ENCODE measurements around the gene SPNS1. TPM values are rescaled to one million over a fixed set of nuclear protein-coding genes. Genes with fewer than 3 reads are reported as not detected.
"Not testable (repeated sequence)": the region's sequence is repeated elsewhere in the genome, so short reads cannot be mapped to it uniquely, and the experiment has no call there.

SPNS1 gene
- total RNA-seq, 2 donors from 2014 or later = 30.1 to 41.3 TPM

DNA sequence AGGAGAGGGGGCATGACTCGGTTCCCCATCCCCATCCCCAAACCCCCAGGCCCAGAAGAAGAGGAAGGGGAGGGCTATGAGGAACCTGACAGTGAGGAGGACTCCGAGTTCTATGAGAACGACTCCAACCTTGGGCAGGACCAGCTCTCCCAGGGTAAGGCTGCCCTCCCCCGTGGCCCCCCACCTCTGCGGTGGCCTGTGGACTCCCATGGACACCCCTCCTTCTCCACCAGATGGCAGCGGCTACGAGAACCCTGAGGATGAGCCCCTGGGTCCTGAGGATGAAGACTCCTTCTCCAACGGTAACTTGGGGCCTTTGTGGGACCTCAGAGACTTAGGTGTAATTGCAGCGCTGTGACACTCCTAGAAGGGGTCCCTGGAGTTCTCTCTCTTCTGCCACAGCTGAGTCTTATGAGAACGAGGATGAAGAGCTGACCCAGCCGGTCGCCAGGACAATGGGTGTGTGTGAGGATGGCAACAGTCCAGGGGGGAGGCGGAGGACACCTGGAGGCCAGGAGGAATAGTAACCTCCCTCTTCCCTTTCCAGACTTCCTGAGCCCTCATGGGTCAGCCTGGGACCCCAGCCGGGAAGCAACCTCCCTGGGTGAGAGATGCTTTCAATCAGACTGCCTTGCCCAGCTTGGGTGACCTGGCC, 37.2 kb upstream of the SPNS1 start:
- H3K9me3 Mint-ChIP-seq = no peaks in the 10 kb centered on the region
- peaks cover 16 to 26% of the 10 kb centered on the region in 2 donors for H3K4me1 Mint-ChIP-seq (ENCODE audit: low read depth in 2 of 2)
- ATAC-seq (no peak), DNase-seq (ENCODE audit: low spot score) (no peak)
- H3K27ac Mint-ChIP-seq = peak overlapping the region in 1 of 2 donors; percentile 37
- H3K36me3 Mint-ChIP-seq = no peaks in the 10 kb centered on the region
- no peak overlapping the region for H3K4me3 Mint-ChIP-seq
- peaks cover 0 to 3% of the 10 kb centered on the region in 2 donors for H3K27me3 Mint-ChIP-seq

DNA sequence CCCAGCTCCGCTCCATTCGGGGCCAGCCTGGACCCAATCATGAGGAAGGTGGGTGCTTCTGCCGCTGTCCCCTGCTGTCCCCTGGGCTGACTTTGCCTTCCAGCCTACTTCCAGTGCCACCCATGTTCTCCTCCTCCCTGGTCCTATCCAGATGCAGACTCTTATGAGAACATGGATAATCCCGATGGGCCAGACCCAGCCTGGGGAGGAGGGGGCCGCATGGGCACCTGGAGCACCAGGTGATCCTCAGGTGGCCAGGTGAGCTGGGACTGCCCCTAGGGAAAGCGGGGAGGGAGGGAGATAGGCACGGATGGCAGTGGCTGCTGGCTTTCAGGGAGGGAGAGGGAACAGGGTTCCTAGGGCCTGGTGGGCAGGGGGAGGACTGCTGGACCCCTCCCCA, 35.9 kb upstream of the SPNS1 start:
- H3K9me3 Mint-ChIP-seq = no peaks in the 10 kb centered on the region
- no peak for ATAC-seq
- DNase-seq (ENCODE audit: low spot score) = no peak

DNA sequence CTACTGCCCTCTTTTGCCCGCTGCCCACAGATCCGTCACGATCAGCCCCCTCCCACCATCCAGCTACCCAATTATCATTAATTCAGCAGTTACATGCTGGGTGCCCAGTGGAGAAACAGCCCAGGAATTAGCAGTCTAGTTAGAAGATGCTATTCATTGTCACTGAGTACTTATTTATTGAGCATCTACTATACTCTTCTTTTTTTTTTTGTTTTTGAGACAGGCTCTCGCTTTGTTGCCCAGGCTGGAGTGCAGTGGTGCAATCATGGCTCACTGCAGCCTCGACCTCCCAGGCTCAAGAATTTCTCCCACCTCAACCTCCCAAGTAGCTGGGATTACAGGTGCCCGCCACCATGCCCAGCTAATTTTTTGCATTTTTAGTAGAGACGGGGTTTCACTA, 34.8 kb upstream of the SPNS1 start:
- not testable (repeated sequence) for H3K36me3 Mint-ChIP-seq; DNase-seq (ENCODE audit: low spot score); H3K9me3 Mint-ChIP-seq; ATAC-seq; H3K4me3 Mint-ChIP-seq; H3K27me3 Mint-ChIP-seq; H3K27ac Mint-ChIP-seq
- H3K4me1 Mint-ChIP-seq (ENCODE audit: low read depth in 2 of 2) = peaks cover 15 to 24% of the 10 kb centered on the region in 2 donors

More for the DNA sequence above, 35.9 kb upstream of the SPNS1 start:
- Mint-ChIP-seq H3K27me3 (peaks cover 0 to 3% of the 10 kb centered on the region in 2 donors), H3K4me3 (no peak overlapping the region), H3K27ac (peak overlapping the region in 1 of 2 donors; percentile 37), H3K4me1 (ENCODE audit: low read depth in 2 of 2) (peaks cover 17 to 27% of the 10 kb centered on the region in 2 donors), H3K36me3 (no peaks in the 10 kb centered on the region)

DNA sequence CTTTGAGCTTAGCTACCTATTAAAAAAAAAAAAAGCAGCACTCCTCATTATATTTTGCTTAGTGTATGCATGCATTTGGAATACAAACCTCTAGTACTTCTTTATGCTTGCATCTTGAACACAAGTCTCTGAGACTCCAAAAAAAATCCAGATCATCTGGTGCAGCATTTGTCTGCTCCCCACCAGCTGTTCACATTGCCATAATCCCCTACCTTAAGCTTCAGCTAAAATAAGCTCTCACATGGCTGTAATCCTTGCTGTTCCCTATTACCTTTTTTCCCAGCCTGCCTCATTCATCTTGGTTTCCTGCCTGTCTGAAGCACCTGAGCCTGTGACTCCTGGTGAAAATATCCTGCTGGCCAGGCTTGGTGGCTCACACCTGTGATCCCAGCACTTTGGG, 31.3 kb upstream of the SPNS1 start:
- H3K9me3 Mint-ChIP-seq = no peaks in the 10 kb centered on the region
- H3K4me1 Mint-ChIP-seq (ENCODE audit: low read depth in 2 of 2) = peaks cover 14 to 17% of the 10 kb centered on the region in 2 donors
- peaks cover 0 to 3% of the 10 kb centered on the region in 2 donors for H3K27me3 Mint-ChIP-seq
- H3K27ac Mint-ChIP-seq = peak overlapping the region; percentile 28 to 75
- H3K4me3 Mint-ChIP-seq = no peak overlapping the region
- H3K36me3 Mint-ChIP-seq = no peaks in the 10 kb centered on the region
- DNase-seq (ENCODE audit: low spot score) = no peak
- ATAC-seq = no peak

DNA sequence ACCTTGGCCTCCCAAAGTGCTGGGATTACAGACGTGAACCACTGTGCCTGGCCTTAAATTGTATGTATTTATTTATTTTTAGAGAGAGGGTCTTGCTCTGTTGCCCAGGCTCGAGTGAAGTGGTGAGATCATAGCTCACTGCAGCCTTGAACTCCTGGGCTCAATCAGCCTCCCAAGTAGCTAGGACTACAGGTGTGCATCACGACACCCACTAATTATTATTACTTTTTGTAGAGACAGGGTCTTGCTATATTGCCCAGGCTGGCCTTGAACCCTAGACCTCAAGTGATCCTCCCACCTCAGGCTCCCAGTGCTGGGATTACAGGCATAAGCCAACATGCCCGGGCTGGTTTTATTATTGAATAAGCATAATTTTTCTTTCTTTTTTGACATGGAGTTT, 27.9 kb upstream of the SPNS1 start:
- Mint-ChIP-seq H3K9me3 (no peaks in the 10 kb centered on the region), H3K27ac (no peak overlapping the region), H3K36me3 (no peaks in the 10 kb centered on the region), H3K4me3 (no peak overlapping the region), H3K27me3 (no peaks in the 10 kb centered on the region), H3K4me1 (ENCODE audit: low read depth in 2 of 2) (peaks cover 17 to 23% of the 10 kb centered on the region in 2 donors)
- DNase-seq (ENCODE audit: low spot score) (no peak), ATAC-seq (no peak)

DNA sequence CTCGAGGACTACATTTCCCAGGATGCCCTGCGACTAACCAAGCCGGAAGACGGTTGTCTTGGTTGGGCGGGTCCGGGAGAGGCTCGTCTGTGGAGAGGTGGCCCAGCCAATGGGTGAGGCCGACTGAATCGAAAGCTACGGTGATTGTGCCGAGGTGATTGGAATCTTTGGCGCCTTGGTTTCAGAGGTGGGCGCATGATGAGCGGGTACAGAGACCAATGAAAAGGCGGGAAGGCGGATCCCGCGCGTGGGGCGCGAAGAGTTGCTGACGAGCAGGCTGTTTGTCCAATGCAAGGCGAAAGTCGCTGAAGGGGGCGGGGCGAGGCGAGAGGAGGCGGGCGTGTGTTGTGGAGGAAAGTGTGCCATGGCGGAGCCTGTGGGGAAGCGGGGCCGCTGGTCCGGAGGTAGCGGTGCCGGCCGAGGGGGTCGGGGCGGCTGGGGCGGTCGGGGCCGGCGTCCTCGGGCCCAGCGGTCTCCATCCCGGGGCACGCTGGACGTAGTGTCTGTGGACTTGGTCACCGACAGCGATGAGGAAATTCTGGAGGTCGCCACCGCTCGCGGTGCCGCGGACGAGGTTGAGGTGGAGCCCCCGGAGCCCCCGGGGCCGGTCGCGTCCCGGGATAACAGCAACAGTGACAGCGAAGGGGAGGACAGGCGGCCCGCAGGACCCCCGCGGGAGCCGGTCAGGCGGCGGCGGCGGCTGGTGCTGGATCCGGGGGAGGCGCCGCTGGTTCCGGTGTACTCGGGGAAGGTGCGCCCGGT, 23.7 kb upstream of the SPNS1 start, which contains the start of gene NFATC2IP:
NFATC2IP (plus strand) TSS at position 290 of the 762 bp plus-strand sequence; CDS start at position 365, 75 bp downstream.
- Mint-ChIP-seq H3K4me3 (peak within 1 kb of the TSS; percentile 88), H3K9me3 (no peaks in the 10 kb centered on the region), H3K27me3 (no peaks in the 10 kb centered on the region), H3K27ac (peak within 1 kb of the TSS; percentile 73 to 97), H3K4me1 (ENCODE audit: low read depth in 2 of 2) (peaks cover 13 to 23% of the 10 kb centered on the region in 2 donors), H3K36me3 (no peaks in the 10 kb centered on the region)
- DNase-seq (ENCODE audit: low spot score) (peak; percentile 100), ATAC-seq (peak; percentile 98)

DNA sequence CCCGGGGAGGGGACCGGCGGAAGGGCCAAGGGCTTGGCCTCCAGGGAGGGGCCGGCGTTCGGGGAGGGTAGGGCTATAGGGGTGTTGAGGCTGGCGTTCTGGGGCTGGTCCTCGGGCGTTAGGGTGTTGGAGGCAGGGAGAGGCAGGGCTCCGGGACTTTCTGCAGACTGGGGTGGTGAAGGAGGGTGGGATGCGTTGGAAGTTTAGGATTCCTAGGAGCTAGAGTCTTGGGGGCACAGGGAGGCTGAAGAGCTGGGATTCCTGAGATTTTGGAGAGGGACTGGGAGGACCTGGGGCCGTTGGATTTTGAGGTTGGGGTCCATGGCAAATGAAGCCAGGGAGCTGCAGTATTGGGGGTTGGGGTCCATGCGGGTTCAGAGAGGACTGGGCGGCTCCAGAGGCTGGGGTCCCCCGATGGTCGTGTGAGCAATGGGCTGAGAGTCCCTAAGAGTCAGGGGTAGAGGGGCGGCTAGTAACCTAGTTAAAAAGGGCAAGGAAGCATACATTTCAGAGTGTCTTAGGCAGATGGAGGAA, 23.1 kb upstream of the SPNS1 start:
- ATAC-seq (no peak), DNase-seq (ENCODE audit: low spot score) (peak; percentile 71)
- H3K27me3 Mint-ChIP-seq = no peaks in the 10 kb centered on the region
- peaks cover 3% of the 10 kb centered on the region for H3K36me3 Mint-ChIP-seq
- no peaks in the 10 kb centered on the region for H3K9me3 Mint-ChIP-seq
- H3K4me3 Mint-ChIP-seq = peak overlapping the region; percentile 88
- peak overlapping the region; percentile 73 to 97 for H3K27ac Mint-ChIP-seq
- peaks cover 10 to 23% of the 10 kb centered on the region in 2 donors for H3K4me1 Mint-ChIP-seq (ENCODE audit: low read depth in 2 of 2)

DNA sequence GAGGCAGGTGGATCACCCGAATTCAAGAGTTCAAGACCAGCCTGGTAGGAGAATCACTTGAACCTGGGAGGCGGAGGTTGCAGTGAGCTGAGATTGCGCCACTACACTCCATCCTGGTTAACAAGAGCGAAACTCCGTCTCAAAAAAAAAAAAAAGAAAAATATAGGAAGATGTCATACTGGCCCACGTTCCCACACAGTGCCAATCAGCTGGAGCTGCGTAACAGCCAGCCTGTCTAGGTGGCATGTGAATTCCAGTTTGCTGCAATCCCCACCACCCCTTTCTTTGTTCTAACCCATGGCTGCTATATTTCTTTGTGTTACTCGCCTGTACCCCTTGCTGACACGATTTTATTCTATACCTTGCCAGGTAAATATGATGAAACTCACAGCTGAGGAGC, 16.4 kb upstream of the SPNS1 start:
- H3K4me3 Mint-ChIP-seq = no peak overlapping the region
- ATAC-seq (no peak), DNase-seq (ENCODE audit: low spot score) (no peak)
- H3K36me3 Mint-ChIP-seq = peaks cover 28% of the 10 kb centered on the region
- H3K4me1 Mint-ChIP-seq (ENCODE audit: low read depth in 2 of 2) = peaks cover 0 to 8% of the 10 kb centered on the region in 2 donors
- H3K27ac Mint-ChIP-seq = no peak overlapping the region
- no peaks in the 10 kb centered on the region for H3K9me3 Mint-ChIP-seq
- H3K27me3 Mint-ChIP-seq = no peaks in the 10 kb centered on the region

DNA sequence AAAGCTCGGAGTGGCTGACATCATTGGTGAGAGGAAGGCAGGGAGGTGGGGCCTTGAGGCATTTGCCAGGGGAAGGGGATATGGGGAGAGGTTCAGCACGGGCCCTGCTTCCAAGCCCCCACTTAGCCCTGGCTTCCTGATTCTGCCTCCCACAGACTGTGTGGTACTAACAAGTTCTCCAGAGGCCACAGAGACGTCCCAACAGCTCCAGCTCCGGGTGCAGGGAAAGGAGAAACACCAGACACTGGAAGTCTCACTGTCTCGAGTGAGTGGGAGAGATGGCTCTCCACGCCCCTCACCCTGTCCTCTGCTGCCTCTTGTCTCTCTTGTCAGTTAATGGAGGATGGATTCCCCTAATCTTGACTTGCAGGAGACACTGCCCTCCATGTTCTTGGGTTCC, 15.7 kb upstream of the SPNS1 start:
- peaks cover 5 to 11% of the 10 kb centered on the region in 2 donors for H3K4me1 Mint-ChIP-seq (ENCODE audit: low read depth in 2 of 2)

DNA sequence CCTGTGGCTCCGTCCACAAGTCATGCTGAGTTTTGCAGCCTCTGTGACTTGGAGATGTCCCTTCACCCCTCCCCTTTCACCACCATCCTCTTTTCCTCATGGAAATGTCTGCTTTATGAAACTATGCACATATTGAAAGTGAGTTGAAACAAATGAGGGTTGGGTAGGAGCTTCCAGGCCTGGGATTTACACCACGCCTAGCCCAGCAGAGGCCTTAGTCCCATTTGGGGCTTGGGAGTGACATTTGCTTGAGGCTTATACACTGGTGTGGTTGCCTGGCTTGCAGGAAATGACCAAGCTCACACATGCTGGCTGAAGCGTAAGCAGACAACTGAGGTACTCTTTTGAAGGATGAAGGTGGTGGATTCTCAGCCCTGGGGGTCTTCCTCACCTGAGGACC, 10.5 kb upstream of the SPNS1 start:
- DNase-seq (ENCODE audit: low spot score) (no peak), ATAC-seq (no peak)
- Mint-ChIP-seq H3K36me3 (peaks cover 31% of the 10 kb centered on the region), H3K27me3 (no peaks in the 10 kb centered on the region), H3K4me1 (ENCODE audit: low read depth in 2 of 2) (peaks cover 5 to 9% of the 10 kb centered on the region in 2 donors), H3K9me3 (no peaks in the 10 kb centered on the region), H3K4me3 (no peak overlapping the region), H3K27ac (peak overlapping the region in 1 of 2 donors; percentile 68)

More for the DNA sequence above, 15.7 kb upstream of the SPNS1 start:
- Mint-ChIP-seq H3K27me3 (no peaks in the 10 kb centered on the region), H3K4me3 (no peak overlapping the region), H3K27ac (peak overlapping the region in 1 of 2 donors; percentile 16), H3K36me3 (peaks cover 31% of the 10 kb centered on the region), H3K9me3 (no peaks in the 10 kb centered on the region)
- no peak for DNase-seq (ENCODE audit: low spot score)
- no peak for ATAC-seq

DNA sequence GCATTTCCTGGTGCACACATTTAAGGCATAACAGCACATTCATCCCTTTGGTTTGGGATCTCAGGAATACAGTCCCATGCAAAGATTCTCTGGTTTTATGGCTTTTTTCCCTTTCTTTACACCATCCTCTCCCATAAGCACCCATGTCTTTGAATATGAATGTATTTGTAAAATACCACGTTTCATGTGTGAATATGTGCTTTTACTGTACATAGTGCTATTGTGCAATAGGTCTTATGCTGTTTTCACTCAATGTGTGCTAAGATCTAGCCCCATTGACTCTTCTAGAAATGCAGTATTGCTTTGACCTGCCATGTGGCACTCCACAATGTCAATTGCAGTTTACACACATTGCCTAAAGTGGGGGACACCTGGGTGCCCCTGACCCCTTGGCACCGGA, 10.1 kb upstream of the SPNS1 start:
- ATAC-seq = no peak
- DNase-seq (ENCODE audit: low spot score) = no peak
- H3K4me1 Mint-ChIP-seq (ENCODE audit: low read depth in 2 of 2) = peaks cover 5 to 9% of the 10 kb centered on the region in 2 donors
- peaks cover 27% of the 10 kb centered on the region for H3K36me3 Mint-ChIP-seq
- H3K4me3 Mint-ChIP-seq = no peak overlapping the region
- no peak overlapping the region for H3K27ac Mint-ChIP-seq
- no peaks in the 10 kb centered on the region for H3K27me3 Mint-ChIP-seq
- no peaks in the 10 kb centered on the region for H3K9me3 Mint-ChIP-seq

DNA sequence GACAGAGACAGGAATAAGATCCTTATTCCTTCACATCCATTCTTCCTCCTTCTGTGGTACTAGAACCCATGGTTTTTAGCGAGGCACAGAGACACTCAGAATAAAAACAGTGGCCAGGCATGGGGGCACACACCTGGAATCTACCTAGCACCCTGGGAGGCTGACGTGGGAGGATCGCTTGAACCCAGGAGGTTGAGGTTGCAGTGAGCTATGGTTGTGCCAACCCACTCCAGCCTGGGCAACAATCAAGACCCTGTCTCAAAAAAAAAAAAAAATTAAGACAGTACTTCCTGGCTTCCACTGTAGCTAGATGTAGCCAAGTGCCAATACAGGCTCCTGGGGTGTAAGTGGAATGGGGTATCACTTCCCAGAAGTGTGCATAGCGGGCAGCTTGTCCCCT, 7.4 kb upstream of the SPNS1 start:
- Mint-ChIP-seq H3K36me3 (peaks cover 16% of the 10 kb centered on the region), H3K9me3 (no peaks in the 10 kb centered on the region), H3K27ac (no peak overlapping the region), H3K4me3 (no peak overlapping the region), H3K4me1 (ENCODE audit: low read depth in 2 of 2) (peaks cover 5 to 6% of the 10 kb centered on the region in 2 donors), H3K27me3 (no peaks in the 10 kb centered on the region)
- ATAC-seq (no peak), DNase-seq (ENCODE audit: low spot score) (no peak)

DNA sequence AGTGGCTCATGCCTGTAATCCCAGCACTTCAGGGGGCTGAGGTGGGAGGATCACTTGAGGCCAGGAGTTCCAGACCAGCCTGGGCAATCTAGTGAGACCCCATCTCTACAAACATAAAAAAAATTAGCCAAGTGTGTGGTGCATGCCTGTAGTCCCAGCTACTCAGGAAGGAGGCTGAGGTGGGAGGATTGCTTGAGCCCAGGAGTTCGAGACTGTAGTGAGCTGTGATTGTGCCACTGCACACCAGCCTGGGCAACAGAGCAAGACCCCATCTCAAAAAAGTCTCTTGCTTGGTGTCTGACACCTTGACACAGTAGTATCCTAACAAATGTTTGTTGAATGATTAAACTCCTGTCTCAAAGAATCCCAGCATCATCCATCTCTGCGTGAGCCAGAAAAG, 4.9 kb upstream of the SPNS1 start:
- H3K36me3 Mint-ChIP-seq; H3K27ac Mint-ChIP-seq; H3K27me3 Mint-ChIP-seq; H3K9me3 Mint-ChIP-seq; DNase-seq (ENCODE audit: low spot score); ATAC-seq; H3K4me3 Mint-ChIP-seq: not testable (repeated sequence)
- H3K4me1 Mint-ChIP-seq (ENCODE audit: low read depth in 2 of 2) = peaks cover 9 to 11% of the 10 kb centered on the region in 2 donors

DNA sequence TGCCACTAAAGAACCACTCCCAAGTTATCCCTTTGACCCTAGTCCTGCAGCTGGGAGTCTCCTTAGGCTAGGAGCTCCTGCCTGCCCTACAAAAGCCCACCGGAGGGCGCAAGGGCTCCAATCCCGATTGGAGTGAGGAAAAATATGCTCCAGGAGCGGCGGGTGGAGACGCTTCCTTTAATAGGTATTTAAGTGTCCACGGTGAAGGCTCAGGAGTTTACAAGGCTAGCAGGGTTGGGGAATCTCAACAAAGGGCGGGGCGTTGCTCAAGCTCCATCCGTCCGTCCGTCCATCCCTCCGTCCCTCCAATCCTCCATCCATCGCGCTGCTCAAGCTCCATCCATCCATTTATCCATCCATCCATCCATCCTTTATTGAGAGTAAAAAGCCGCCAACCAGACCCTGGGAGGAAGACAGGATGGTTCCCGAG, 556 bp upstream of the SPNS1 start:
- no peak for DNase-seq (ENCODE audit: low spot score)
- Mint-ChIP-seq H3K27ac (peak overlapping the region; percentile 88 to 96), H3K9me3 (no peaks in the 10 kb centered on the region), H3K36me3 (no peaks in the 10 kb centered on the region), H3K27me3 (no peaks in the 10 kb centered on the region), H3K4me3 (peak overlapping the region; percentile 99), H3K4me1 (ENCODE audit: low read depth in 2 of 2) (peaks cover 19 to 33% of the 10 kb centered on the region in 2 donors)
- peak in 1 of 2 donors; percentile 20 for ATAC-seq
